Pericardium fibroblast (primary cell): Measurements from ENCODE around the gene PTBP1. TPM values are rescaled to one million over a fixed set of nuclear protein-coding genes. Genes with fewer than 3 reads are reported as not detected.

ENCODE experiments used
- total RNA-seq: library from RNA; depleted of rRNA; stranded (reverse); fragments of >200 nt; gene quantifications from 2 replicates; pipeline ENCODE4 v1.2.3, GENCODE V29; 2015

PTBP1 gene
- total RNA-seq, result 130 and 227 TPM in 2 replicates

DNA sequence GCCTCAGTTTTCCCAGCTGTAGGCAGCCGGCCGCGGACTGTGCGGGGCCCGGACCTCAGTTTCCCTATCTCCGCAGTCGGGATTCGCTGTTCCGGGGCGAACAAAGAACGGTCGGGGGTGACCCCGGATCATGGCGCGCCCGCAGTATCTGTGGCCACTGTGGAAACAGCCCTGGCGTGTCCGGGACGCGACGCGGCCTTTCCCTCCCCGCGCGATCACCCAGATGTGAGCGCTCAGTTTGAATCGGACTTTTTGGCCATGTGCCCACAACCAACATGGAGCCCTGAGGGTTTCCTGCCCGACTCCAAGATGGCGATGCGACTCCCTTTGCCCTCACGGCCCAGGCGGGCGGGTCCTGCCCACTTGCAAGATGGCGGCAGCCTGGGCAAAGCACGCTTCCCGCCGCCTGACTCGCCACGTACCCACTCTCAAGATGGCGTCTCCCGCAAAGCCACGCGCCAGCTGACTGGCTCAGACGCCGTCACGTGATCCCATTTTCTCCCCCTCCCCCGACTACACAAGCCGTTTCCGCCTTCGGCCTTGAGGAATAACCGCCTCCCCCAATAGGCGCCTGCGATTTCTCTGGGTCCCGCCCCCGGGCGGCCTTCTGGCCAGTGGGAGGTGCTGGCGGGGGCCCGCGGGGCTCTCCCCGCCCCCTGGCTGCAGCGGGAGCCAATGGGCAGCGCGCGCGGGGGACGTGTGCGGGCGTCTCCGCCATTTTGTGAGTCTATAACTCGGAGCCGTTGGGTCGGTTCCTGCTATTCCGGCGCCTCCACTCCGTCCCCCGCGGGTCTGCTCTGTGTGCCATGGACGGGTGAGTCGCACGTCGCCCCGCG is at the start of gene PTBP1:
Gene PTBP1 (plus strand): TSS at position 761 of the 836 bp plus-strand sequence. CDS start 46 bp downstream, at position 807.

DNA sequence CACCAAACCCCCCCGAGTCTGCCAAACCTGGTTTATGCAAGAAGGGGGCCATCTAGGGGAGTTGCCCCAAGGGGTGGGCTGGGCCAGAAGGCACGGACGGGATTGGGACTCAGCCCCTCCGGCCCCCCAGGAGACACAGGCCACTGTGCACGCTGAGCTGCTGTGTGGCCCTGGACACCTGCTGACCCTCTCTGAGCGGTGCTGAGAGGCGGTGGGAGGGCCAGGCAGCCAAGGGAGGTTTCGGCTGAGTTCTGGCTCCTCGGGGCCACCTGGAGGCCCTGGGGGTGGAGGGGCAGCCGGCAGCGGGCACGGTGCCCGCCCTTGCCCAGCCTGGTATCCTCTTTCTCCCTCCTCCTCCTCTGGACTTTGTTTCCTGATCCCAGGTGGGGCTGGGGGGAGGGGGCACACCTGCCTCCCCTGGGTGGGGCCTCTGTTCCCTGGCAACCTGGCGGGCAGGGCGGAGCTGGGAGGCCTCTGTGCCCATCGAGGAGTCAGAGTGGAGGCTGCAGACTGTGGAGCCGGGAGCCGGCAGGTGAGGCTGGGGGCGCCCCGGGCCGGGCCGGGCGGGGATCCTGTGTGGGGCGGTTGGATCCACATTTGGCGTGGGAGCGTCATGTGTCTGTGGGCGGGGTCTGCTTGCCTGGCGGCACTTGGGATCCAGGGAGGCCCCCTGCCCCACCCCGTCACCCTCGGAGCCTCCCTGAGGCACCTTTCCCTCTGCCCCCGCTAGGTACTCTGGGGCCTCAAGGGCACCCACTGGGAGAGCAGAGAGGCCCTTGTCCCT is 46.4 kb upstream of the PTBP1 start, which contains the start of gene MISP:
Gene MISP (plus strand): TSS at position 473 of the 784 bp plus-strand sequence. CDS start 5,835 bp downstream, outside the sequence.

DNA sequence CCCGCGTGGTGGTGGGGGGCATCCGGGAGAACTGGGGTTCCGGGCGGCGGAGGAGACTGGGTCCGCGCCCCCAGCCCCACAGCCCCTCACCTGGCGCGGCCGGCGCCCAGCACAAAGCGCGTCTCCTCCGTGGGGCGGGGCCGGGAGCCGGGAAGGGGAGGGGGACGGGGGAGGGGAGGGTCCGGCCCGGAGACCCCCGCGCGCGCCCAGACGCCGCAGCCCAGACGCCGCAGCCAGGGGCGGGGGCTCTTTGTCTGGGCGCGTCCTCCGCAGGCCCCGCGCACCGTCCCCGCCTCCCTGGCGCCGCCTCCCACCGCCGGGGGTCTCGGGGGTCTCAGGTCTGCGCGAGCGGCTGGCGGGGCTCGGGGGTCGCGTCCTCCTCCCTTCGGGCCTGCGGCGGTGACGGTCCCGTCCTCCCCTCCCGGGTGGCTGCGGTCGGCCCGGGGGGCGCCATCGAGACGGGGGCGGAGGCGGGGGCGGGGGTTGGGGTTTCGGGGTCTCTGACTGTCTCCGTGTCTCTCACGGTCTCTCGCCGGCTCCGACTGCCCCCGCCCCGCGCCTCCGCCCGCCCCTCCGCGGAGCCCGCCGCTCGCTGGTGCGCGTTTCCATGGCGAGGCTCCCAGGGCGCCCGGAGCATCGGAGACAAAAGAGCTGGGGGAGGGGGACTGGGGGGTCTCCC is 24.7 kb downstream of the PTBP1 start, which contains the start of gene PLPPR3:
Gene PLPPR3 (minus strand): TSS at position 131 of the 679 bp plus-strand sequence. CDS start 396 bp downstream, outside the sequence.

DNA sequence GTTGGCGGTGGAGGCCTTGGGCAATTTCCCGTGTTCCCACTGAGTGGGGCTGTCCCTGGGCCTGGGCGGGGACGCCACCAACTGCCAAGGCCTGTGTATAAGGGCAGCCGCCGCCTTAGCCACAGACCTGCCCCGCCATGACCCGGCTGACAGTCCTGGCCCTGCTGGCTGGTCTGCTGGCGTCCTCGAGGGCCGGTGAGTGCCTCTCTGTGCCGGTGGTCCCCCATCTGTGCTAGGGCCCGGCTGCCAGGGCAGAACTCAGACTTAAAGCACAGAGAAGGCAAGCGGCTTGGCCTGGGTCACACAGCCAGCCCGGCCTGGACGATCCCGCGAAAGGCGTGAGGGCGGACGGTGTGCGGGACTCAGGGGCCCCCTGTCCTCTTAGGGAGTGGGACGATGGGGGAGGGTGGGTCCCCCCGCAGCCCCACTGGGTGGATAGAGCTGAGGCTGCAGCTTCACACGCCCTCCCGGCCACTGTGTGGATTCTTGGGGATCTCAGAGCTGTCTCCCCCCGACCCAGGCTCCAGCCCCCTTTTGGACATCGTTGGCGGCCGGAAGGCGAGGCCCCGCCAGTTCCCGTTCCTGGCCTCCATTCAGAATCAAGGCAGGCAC is 30.6 kb downstream of the PTBP1 start, which contains the start of gene AZU1:
Gene AZU1 (plus strand): TSS at position 128 of the 612 bp plus-strand sequence. CDS start 10 bp downstream, at position 138.

DNA sequence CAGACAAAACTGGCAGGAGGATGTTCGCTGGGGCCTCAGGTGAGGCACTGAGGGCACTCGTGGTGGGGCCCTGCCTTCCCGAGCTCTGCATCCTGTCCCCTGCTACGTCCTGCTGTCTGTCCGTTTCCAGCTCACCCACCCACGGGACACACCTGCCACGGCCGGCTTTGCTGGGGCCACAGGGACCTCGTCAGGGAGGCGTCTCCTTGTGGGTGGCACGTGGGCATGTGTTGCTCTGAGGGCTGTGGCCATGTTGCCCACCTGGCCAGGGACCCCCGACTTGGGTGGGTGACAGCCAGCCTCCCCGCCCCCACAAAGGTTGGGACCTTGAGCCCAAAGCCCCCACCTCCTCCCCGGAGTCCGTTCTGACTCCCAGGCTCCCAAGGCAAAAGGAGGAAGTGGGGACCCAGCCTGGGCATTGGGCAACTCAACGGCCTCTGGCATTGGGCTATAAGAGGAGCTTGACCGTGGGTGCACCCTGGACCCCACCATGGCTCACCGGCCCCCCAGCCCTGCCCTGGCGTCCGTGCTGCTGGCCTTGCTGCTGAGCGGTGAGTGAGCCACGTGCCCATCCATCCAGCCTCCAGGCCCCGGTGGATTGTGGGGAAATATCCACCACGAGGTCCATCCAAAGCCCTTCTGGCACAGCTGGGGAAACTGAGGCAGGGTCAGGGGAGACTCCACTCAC is 43.4 kb downstream of the PTBP1 start, which contains the start of gene PRTN3:
Gene PRTN3 (plus strand): TSS at position 481 of the 688 bp plus-strand sequence. CDS start 10 bp downstream, at position 491.

DNA sequence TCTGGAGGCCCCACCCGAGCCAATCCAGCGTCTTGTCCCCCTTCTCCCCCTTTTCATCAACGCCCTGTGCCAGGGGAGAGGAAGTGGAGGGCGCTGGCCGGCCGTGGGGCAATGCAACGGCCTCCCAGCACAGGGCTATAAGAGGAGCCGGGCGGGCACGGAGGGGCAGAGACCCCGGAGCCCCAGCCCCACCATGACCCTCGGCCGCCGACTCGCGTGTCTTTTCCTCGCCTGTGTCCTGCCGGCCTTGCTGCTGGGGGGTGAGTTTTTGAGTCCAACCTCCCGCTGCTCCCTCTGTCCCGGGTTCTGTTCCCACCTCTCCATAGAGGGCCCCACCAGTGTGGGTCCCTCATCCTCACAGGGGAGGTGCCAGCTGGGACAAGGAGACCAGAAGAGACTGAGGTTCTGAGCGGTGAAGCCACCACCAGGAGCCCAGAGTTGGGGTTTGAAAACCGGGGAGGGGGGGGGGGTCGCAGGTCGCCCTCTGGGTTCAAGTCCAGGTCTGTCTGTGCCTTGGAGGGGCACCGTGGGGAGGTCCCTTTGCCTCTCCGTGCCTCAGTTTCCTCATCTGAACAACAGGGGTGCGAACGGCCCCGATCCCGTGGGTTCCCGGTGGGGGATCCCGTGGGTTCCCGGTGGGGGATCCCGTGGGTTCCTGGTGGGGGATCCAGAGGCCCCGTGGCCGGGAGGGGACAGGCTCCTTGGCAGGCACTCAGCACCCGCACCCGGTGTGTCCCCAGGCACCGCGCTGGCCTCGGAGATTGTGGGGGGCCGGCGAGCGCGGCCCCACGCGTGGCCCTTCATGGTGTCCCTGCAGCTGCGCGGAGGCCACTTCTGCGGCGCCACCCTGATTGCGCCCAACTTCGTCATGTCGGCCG is 55.1 kb downstream of the PTBP1 start, which contains the start of gene ELANE:
Gene ELANE (plus strand): TSS at position 168 of the 878 bp plus-strand sequence. CDS start 26 bp downstream, at position 194.

DNA sequence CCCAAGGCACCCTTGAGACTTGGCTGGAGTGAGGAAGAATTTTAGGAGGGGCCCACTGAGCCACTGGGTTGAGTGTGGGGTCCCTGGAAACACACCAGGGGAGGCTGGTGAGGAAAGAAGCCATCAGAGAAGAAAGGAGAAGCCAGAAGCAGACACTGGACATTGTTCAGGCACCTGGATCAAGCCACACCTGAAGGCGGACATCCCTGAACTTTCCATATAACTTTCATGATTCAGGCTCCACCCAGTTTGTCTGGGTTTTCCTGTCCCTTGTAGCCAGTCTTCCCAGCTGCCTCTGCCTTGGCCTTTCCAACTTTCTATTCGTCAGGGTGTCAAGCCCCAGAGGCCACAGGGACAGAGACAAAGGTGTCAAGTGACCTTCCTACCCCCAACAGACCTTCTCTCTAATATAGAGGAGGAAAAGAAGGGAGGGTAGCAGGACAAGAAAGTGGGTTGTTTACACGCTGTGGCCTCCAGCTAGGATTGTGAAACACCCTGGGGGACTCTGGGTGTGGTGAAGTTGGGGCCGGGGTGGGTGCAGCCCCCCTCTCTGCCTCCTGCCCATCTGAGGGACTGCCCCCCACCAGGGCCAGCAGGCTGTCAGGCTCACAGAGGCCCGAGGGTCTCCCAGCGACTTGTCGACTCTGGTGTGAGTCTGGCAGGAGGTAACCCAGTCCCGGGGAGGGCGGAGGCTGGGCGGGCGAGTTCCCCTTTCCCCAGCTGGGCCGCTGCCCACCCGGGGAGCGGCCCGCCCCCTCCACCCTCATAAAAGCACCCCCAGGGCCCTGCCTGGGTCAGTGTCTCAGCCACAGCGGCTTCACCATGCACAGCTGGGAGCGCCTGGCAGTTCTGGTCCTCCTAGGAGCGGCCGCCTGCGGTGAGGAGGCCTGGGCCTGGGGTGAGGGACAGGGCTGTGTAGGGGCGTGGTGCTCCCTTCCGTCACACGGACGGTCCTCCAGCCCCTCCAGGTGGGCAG is 61.9 kb downstream of the PTBP1 start, which contains the start of gene CFD:
Gene CFD (plus strand): TSS at position 797 of the 976 bp plus-strand sequence. CDS start 26 bp downstream, at position 823.

Other genes with a start within 250 kb of the PTBP1 start
- gene BSG, start 224.9 kb upstream of the PTBP1 start, total RNA-seq, result 809 and 860 TPM in 2 replicates
- 3.9 and 4.6 TPM in 2 replicates for gene HCN2, start 207.6 kb upstream of the PTBP1 start, total RNA-seq
- 18.2 and 21.0 TPM in 2 replicates for gene POLRMT, start 163.9 kb upstream of the PTBP1 start, total RNA-seq
- gene FGF22, start 157.6 kb upstream of the PTBP1 start, total RNA-seq, result 0.26 TPM in 1 of 2 replicates, not detected in the other
- 45.9 and 58.9 TPM in 2 replicates for gene RNF126, start 134.2 kb upstream of the PTBP1 start, total RNA-seq
- 280 and 441 TPM in 2 replicates for gene FSTL3, start 121.1 kb upstream of the PTBP1 start, total RNA-seq
- not detected in 2 replicates for gene PRSS57, start 102.0 kb upstream of the PTBP1 start, total RNA-seq
- 140 and 141 TPM in 2 replicates for gene PALM, start 88.5 kb upstream of the PTBP1 start, total RNA-seq
- gene MISP, start 46.3 kb upstream of the PTBP1 start, total RNA-seq, result not detected in 2 replicates
- 0.09 and 1.6 TPM in 2 replicates for gene PLPPR3, start 24.5 kb downstream of the PTBP1 start, total RNA-seq
- not detected in 2 replicates for gene AZU1, start 30.4 kb downstream of the PTBP1 start, total RNA-seq
- gene PRTN3, start 43.5 kb downstream of the PTBP1 start, total RNA-seq, result 2.0 TPM in 1 of 2 replicates, not detected in the other
- gene ELANE, start 54.9 kb downstream of the PTBP1 start, total RNA-seq, result 3.4 and 8.4 TPM in 2 replicates
- 190 and 206 TPM in 2 replicates for gene CFD, start 62.2 kb downstream of the PTBP1 start, total RNA-seq
- gene MED16, start 95.7 kb downstream of the PTBP1 start, total RNA-seq, result 42.2 and 44.2 TPM in 2 replicates
- not detected in 2 replicates for gene RNU6-9, start 96.0 kb downstream of the PTBP1 start, total RNA-seq
- gene R3HDM4, start 115.8 kb downstream of the PTBP1 start, total RNA-seq, result 41.7 and 52.9 TPM in 2 replicates
- gene KISS1R, start 119.9 kb downstream of the PTBP1 start, total RNA-seq, result not detected in 2 replicates
- 4.1 and 7.2 TPM in 2 replicates for gene ARID3A, start 128.6 kb downstream of the PTBP1 start, total RNA-seq
- gene WDR18, start 186.9 kb downstream of the PTBP1 start, total RNA-seq, result 41.4 and 55.8 TPM in 2 replicates
- gene GRIN3B, start 203.0 kb downstream of the PTBP1 start, total RNA-seq, result 0.70 and 1.4 TPM in 2 replicates
- 158 and 167 TPM in 2 replicates for gene TMEM259, start 223.7 kb downstream of the PTBP1 start, total RNA-seq
- gene RNU6-2, start 224.1 kb downstream of the PTBP1 start, total RNA-seq, result not detected in 2 replicates
- 279 and 398 TPM in 2 replicates for gene CNN2, start 229.2 kb downstream of the PTBP1 start, total RNA-seq
- gene ABCA7, start 242.7 kb downstream of the PTBP1 start, total RNA-seq, result 3.1 and 3.3 TPM in 2 replicates